Lower leg skin (tissue), 3 donors: ENCODE data around the gene CD46.

ENCODE experiments used
- POLR2A ChIP-seq, 2 donors: fragments of 450-650 bp; IDR thresholded peaks; one replicate each; pipeline ENCODE4 v1.6.1; 2016 to 2017; ENCODE audit warnings: antibody characterized with exemption in 2 of 2, mild to moderate bottlenecking in 1 of 2, moderate library complexity in 1 of 2
- TF ChIP-seq, protein P1 (sequence below), 3 donors: fragments of 450-650 bp; IDR thresholded peaks; one replicate each; pipeline ENCODE4 v1.5.1; 2016; ENCODE audit warnings: antibody characterized with exemption in 3 of 3, mild to moderate bottlenecking in 3 of 3, moderate library complexity in 2 of 3

DNA sequence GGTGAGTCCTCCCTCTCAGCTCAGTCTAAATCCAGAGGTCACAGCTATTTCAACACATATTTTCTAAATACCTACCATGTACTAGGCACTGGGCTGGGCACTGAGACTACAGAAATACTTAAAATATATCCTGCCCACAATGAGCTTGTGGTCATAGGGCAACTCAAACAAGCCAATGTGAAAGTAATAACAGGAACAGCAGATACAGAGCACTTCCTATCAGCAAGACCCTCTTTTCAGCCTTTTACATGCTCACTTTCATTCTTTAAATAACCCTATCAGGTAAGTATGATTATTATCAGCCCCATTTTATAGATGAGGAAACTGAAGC, 87.2 kb downstream of the CD46 start:
- TF ChIP-seq, protein P1, sequence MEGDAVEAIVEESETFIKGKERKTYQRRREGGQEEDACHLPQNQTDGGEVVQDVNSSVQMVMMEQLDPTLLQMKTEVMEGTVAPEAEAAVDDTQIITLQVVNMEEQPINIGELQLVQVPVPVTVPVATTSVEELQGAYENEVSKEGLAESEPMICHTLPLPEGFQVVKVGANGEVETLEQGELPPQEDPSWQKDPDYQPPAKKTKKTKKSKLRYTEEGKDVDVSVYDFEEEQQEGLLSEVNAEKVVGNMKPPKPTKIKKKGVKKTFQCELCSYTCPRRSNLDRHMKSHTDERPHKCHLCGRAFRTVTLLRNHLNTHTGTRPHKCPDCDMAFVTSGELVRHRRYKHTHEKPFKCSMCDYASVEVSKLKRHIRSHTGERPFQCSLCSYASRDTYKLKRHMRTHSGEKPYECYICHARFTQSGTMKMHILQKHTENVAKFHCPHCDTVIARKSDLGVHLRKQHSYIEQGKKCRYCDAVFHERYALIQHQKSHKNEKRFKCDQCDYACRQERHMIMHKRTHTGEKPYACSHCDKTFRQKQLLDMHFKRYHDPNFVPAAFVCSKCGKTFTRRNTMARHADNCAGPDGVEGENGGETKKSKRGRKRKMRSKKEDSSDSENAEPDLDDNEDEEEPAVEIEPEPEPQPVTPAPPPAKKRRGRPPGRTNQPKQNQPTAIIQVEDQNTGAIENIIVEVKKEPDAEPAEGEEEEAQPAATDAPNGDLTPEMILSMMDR (IDR thresholded peaks at IDR 0.05), result no peak
- TF ChIP-seq POLR2A (IDR thresholded peaks at IDR 0.05), result no peak
